HCT116 (cell line): ENCODE data around the gene HPS5. TPM values are rescaled to one million over a fixed set of nuclear protein-coding genes. Genes with fewer than 3 reads are reported as not detected.

Experiments
- ATAC-seq: fragments of 200-7000 bp; cut with Tn5 transposase; 2 replicates; pipeline ENCODE4 v1.9.1; 2020; ENCODE audit warnings: mild to moderate bottlenecking, moderate library complexity
- BruUV-seq: library from RNA; stranded (reverse); fragments of 400-500 nt; replicated peaks from 2 replicates; lab custom pipeline; 2021; lab: Mats Ljungman, UMichigan
- CTCF ChIA-PET: fragments of 300-600 bp; sonication (Branson Sonifier 250); formaldehyde crosslinking; loops from one replicate; lab custom pipeline; 2021; ENCODE audit warnings: antibody characterized with exemption; lab: Charles Lee
- POLR2A ChIA-PET: fragments of 300-600, 350-600 bp; sonication (Branson Sonifier 250); formaldehyde crosslinking; loops from one replicate; lab custom pipeline; 2021; ENCODE audit warnings: antibody characterized with exemption; lab: Charles Lee
- RAD21 ChIA-PET, 2 experiments: fragments of 300-600 bp; sonication (Branson Sonifier 250); formaldehyde crosslinking; loops; one replicate each; lab custom pipeline; 2023; ENCODE audit warnings: low total read pairs in 2 of 2; ENCODE audit not compliant: uncharacterized antibody in 2 of 2, unreplicated experiment in 2 of 2, low non-redundant PET in 1 of 2; lab: Charles Lee
- DNase-seq: peaks from one replicate; pipeline ENCODE4 v3.0.0-alpha.2; 2010; ENCODE audit warnings: low read depth, low spot score
- H2AFZ ChIP-seq: fragments of 200-600 bp; shearing (Covaris generic), sonication (generic); 2 replicates; pipeline ENCODE4 v1.6.1; 2017; ENCODE audit warnings: low read depth, mixed run types, mixed read lengths, antibody characterized with exemption, low read length; ENCODE audit not compliant: poor library complexity, severe bottlenecking
- H3K27ac ChIP-seq: 2 replicates; pipeline ENCODE4 v1.5.1; 2012; ENCODE audit warnings: low read depth, low read length
- H3K27me3 ChIP-seq: fragments of 200-600 bp; sonication (generic); 2 replicates; pipeline ENCODE4 v1.6.1; 2016; ENCODE audit warnings: mixed run types, low read length, mixed read lengths; ENCODE audit not compliant: insufficient read depth
- H3K36me3 ChIP-seq, 2 experiments: fragments of 200-500 bp in 1 of 2; fragments of 200-600 bp in 1 of 2; sonication (Bioruptor generic) in 1 of 2; sonication (generic) in 1 of 2; 2 replicates each; pipeline versions ENCODE4 v1.5.1 to v1.6.1; 2014 to 2016; ENCODE audit warnings: low read length in 2 of 2, inconsistent platforms in 1 of 2, mixed read lengths in 1 of 2, mixed run types in 1 of 2; ENCODE audit not compliant: insufficient read depth in 2 of 2, control insufficient read depth in 1 of 2
- H3K4me1 ChIP-seq, 2 experiments: fragments of 200-600 bp in 1 of 2; sonication (generic) in 1 of 2; 2 replicates each; pipeline versions ENCODE4 v1.5.1 to v1.6.1; 2012 to 2017; ENCODE audit warnings: low read length in 2 of 2, inconsistent platforms in 1 of 2, mild to moderate bottlenecking in 1 of 2, mixed read lengths in 1 of 2, mixed run types in 1 of 2, moderate library complexity in 1 of 2; ENCODE audit not compliant: insufficient read depth in 2 of 2, control insufficient read depth in 1 of 2
- H3K4me2 ChIP-seq: fragments of 200-600 bp; sonication (generic); 2 replicates; pipeline ENCODE4 v1.6.1; 2017; ENCODE audit warnings: mixed run types, low read length, mixed read lengths
- H3K4me3 ChIP-seq, 2 experiments: fragments of 200-600 bp in 1 of 2; sonication (generic) in 1 of 2; replicated peaks in 1 of 2; 2 replicates each; pipeline ENCODE4 v1.5.1; 2011 to 2016; ENCODE audit warnings: low read length in 2 of 2, control low read depth in 1 of 2, low read depth in 1 of 2, mild to moderate bottlenecking in 1 of 2, mixed read lengths in 1 of 2, mixed run types in 1 of 2
- H3K79me2 ChIP-seq: fragments of 200-600 bp; sonication (generic); 2 replicates; pipeline ENCODE4 v1.6.1; 2017; ENCODE audit warnings: mild to moderate bottlenecking, mixed run types, low read length, moderate library complexity, mixed read lengths; ENCODE audit not compliant: insufficient read depth
- H3K9ac ChIP-seq: fragments of 200-600 bp; sonication (generic); 2 replicates; pipeline ENCODE4 v1.6.1; 2016; ENCODE audit warnings: low read length, mixed read lengths
- H3K9me2 ChIP-seq: fragments of 200-600 bp; sonication (generic), shearing (Covaris generic); 2 replicates; pipeline ENCODE4 v1.6.1; 2017; ENCODE audit warnings: mixed run types, mild to moderate bottlenecking, moderate library complexity; ENCODE audit not compliant: insufficient read depth
- H3K9me3 ChIP-seq, 2 experiments: fragments of 200-500 bp in 1 of 2; fragments of 200-600 bp in 1 of 2; sonication (Bioruptor generic) in 1 of 2; sonication (generic) in 1 of 2; 2 replicates each; pipeline ENCODE4 v1.6.1; 2014 to 2017; ENCODE audit warnings: low read length in 2 of 2, mixed read lengths in 2 of 2, inconsistent platforms in 1 of 2, low read depth in 1 of 2, mild to moderate bottlenecking in 1 of 2, mixed run types in 1 of 2, moderate library complexity in 1 of 2; ENCODE audit not compliant: control insufficient read depth in 1 of 2, insufficient read depth in 1 of 2
- H4K20me1 ChIP-seq: fragments of 200-600 bp; sonication (generic), shearing (Covaris generic); 2 replicates; pipeline ENCODE4 v1.6.1; 2017; ENCODE audit warnings: mixed run types, mild to moderate bottlenecking, moderate library complexity; ENCODE audit not compliant: insufficient read depth
- CBX3 ChIP-seq: IDR thresholded peaks from 2 replicates; pipeline ENCODE4 v1.6.1; 2012; ENCODE audit warnings: low read depth
- ELF1 ChIP-seq: IDR thresholded peaks from 2 replicates; pipeline ENCODE4 v1.6.1; 2012; ENCODE audit warnings: low read depth, borderline replicate concordance
- FOSL1 ChIP-seq: IDR thresholded peaks from 2 replicates; pipeline ENCODE4 v1.6.1; 2012; ENCODE audit warnings: low read depth
- RAD21 ChIP-seq: IDR thresholded peaks from 2 replicates; pipeline ENCODE4 v1.6.1; 2012; ENCODE audit warnings: low read depth, mild to moderate bottlenecking
- SIN3A ChIP-seq: IDR thresholded peaks from 2 replicates; pipeline ENCODE4 v1.6.1; 2012; ENCODE audit warnings: low read depth
- TCF7L2 ChIP-seq: IDR thresholded peaks from 2 replicates; pipeline ENCODE4 v1.7.0; 2011; ENCODE audit warnings: borderline replicate concordance, inconsistent platforms; ENCODE audit not compliant: insufficient read depth, insufficient read length; ENCODE audit errors: extremely low read depth
- ZFX ChIP-seq: fragments of 450-650 bp; IDR thresholded peaks from 2 replicates; pipeline ENCODE4 v1.6.1; 2017
- intact Hi-C: fragments of 100-400 bp; cut with micrococcal nuclease; formaldehyde crosslinking; loops from 2 replicates; pipeline ENCODE4 v1.10.0; 2022
- total RNA-seq: library from RNA; stranded (reverse); gene quantifications from one replicate; pipeline ENCODE4 v1.2.1, GENCODE V29; 2021; ENCODE audit not compliant: unreplicated experiment
- TF ChIP-seq, protein P1 (sequence below): IDR thresholded peaks from 2 replicates; pipeline ENCODE4 v1.6.1; 2012
- TF ChIP-seq, protein P2 (sequence below): IDR thresholded peaks from 2 replicates; pipeline ENCODE4 v1.6.1; 2012; ENCODE audit warnings: low read depth

The HPS5 gene
- total RNA-seq, 1 experiment from 2014 or later, result 19.6 TPM

DNA sequence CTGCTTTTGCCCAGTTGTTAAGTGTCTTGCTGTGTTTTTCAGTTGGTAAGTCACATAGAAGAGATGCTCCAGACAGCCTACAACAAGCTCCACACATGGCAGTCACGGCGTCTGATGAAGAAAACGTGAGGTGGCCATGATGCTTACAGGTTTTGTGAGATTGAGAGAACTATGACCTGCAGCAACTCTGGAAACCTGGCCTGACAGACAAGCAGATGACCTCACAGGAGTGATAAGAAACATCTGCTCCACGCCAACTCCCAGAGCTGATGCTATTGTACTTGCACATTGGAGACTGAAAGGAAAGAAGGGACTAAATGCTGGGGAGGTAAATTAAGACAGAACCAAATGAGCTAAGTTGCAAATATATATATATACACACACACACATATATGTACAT lies 43.8 kb upstream of the HPS5 start:
- ATAC-seq (no peak), DNase-seq (no peak)
- CTCF ChIA-PET, result no interaction called here
- no peaks in the 10 kb centered on the region for H3K9me2 ChIP-seq
- no peak overlapping the region for H3K27ac ChIP-seq
- RAD21 ChIA-PET, result no interaction called here
- H3K9ac ChIP-seq, result no peak overlapping the region
- H3K9me3 ChIP-seq, result no peaks in the 10 kb centered on the region
- H2AFZ ChIP-seq, result no peak overlapping the region
- BruUV-seq, result no TSS peak
- H3K27me3 ChIP-seq, result no peaks in the 10 kb centered on the region
- no peaks in the 10 kb centered on the region for H3K79me2 ChIP-seq
- H3K36me3 ChIP-seq, result peaks cover 27 to 41% of the 10 kb centered on the region in 2 experiments; a peak in 3 of 4 replicates
- H3K4me2 ChIP-seq, result no peak overlapping the region
- no peak overlapping the region for H3K4me3 ChIP-seq
- H3K4me1 ChIP-seq, result no peaks in the 10 kb centered on the region
- no peaks in the 10 kb centered on the region for H4K20me1 ChIP-seq
- intact Hi-C loops, result no loop called here
- TF ChIP-seq FOSL1, result no peak
- TF ChIP-seq TCF7L2, result no peak
- no peak for TF ChIP-seq ELF1
- TF ChIP-seq, protein P1, sequence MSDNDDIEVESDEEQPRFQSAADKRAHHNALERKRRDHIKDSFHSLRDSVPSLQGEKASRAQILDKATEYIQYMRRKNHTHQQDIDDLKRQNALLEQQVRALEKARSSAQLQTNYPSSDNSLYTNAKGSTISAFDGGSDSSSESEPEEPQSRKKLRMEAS, result no peak
- TF ChIP-seq, protein P2, sequence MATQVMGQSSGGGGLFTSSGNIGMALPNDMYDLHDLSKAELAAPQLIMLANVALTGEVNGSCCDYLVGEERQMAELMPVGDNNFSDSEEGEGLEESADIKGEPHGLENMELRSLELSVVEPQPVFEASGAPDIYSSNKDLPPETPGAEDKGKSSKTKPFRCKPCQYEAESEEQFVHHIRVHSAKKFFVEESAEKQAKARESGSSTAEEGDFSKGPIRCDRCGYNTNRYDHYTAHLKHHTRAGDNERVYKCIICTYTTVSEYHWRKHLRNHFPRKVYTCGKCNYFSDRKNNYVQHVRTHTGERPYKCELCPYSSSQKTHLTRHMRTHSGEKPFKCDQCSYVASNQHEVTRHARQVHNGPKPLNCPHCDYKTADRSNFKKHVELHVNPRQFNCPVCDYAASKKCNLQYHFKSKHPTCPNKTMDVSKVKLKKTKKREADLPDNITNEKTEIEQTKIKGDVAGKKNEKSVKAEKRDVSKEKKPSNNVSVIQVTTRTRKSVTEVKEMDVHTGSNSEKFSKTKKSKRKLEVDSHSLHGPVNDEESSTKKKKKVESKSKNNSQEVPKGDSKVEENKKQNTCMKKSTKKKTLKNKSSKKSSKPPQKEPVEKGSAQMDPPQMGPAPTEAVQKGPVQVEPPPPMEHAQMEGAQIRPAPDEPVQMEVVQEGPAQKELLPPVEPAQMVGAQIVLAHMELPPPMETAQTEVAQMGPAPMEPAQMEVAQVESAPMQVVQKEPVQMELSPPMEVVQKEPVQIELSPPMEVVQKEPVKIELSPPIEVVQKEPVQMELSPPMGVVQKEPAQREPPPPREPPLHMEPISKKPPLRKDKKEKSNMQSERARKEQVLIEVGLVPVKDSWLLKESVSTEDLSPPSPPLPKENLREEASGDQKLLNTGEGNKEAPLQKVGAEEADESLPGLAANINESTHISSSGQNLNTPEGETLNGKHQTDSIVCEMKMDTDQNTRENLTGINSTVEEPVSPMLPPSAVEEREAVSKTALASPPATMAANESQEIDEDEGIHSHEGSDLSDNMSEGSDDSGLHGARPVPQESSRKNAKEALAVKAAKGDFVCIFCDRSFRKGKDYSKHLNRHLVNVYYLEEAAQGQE, result no peak
- no peak for TF ChIP-seq ZFX
- no peak for TF ChIP-seq SIN3A
- no peak for TF ChIP-seq CBX3
- no peak for TF ChIP-seq RAD21
- POLR2A ChIA-PET, result no interaction called here
